HCT116 (cell line): Measurements from ENCODE around the gene AMELX. TPM values are rescaled to one million over a fixed set of nuclear protein-coding genes. Genes with fewer than 3 reads are reported as not detected.

Experiments
- ATAC-seq: fragments of 200-7000 bp; cut with Tn5 transposase; 2 replicates; pipeline ENCODE4 v1.9.1; 2020; ENCODE audit warnings: mild to moderate bottlenecking, moderate library complexity
- BruUV-seq: library from RNA; stranded (reverse); fragments of 400-500 nt; replicated peaks from 2 replicates; lab custom pipeline; 2021; lab: Mats Ljungman, UMichigan
- CTCF ChIA-PET: fragments of 300-600 bp; sonication (Branson Sonifier 250); formaldehyde crosslinking; loops from one replicate; lab custom pipeline; 2021; ENCODE audit warnings: antibody characterized with exemption; lab: Charles Lee
- POLR2A ChIA-PET: fragments of 300-600, 350-600 bp; sonication (Branson Sonifier 250); formaldehyde crosslinking; loops from one replicate; lab custom pipeline; 2021; ENCODE audit warnings: antibody characterized with exemption; lab: Charles Lee
- RAD21 ChIA-PET, 2 experiments: fragments of 300-600 bp; sonication (Branson Sonifier 250); formaldehyde crosslinking; loops; one replicate each; lab custom pipeline; 2023; ENCODE audit warnings: low total read pairs in 2 of 2; ENCODE audit not compliant: uncharacterized antibody in 2 of 2, unreplicated experiment in 2 of 2, low non-redundant PET in 1 of 2; lab: Charles Lee
- DNase-seq: peaks from one replicate; pipeline ENCODE4 v3.0.0-alpha.2; 2010; ENCODE audit warnings: low read depth, low spot score
- H2AFZ ChIP-seq: fragments of 200-600 bp; shearing (Covaris generic), sonication (generic); 2 replicates; pipeline ENCODE4 v1.6.1; 2017; ENCODE audit warnings: low read depth, mixed run types, mixed read lengths, antibody characterized with exemption, low read length; ENCODE audit not compliant: poor library complexity, severe bottlenecking
- H3K27ac ChIP-seq: 2 replicates; pipeline ENCODE4 v1.5.1; 2012; ENCODE audit warnings: low read depth, low read length
- H3K27me3 ChIP-seq: fragments of 200-600 bp; sonication (generic); 2 replicates; pipeline ENCODE4 v1.6.1; 2016; ENCODE audit warnings: mixed run types, low read length, mixed read lengths; ENCODE audit not compliant: insufficient read depth
- H3K36me3 ChIP-seq, 2 experiments: fragments of 200-500 bp in 1 of 2; fragments of 200-600 bp in 1 of 2; sonication (Bioruptor generic) in 1 of 2; sonication (generic) in 1 of 2; 2 replicates each; pipeline versions ENCODE4 v1.5.1 to v1.6.1; 2014 to 2016; ENCODE audit warnings: low read length in 2 of 2, inconsistent platforms in 1 of 2, mixed read lengths in 1 of 2, mixed run types in 1 of 2; ENCODE audit not compliant: insufficient read depth in 2 of 2, control insufficient read depth in 1 of 2
- H3K4me1 ChIP-seq, 2 experiments: fragments of 200-600 bp in 1 of 2; sonication (generic) in 1 of 2; 2 replicates each; pipeline versions ENCODE4 v1.5.1 to v1.6.1; 2012 to 2017; ENCODE audit warnings: low read length in 2 of 2, inconsistent platforms in 1 of 2, mild to moderate bottlenecking in 1 of 2, mixed read lengths in 1 of 2, mixed run types in 1 of 2, moderate library complexity in 1 of 2; ENCODE audit not compliant: insufficient read depth in 2 of 2, control insufficient read depth in 1 of 2
- H3K4me2 ChIP-seq: fragments of 200-600 bp; sonication (generic); 2 replicates; pipeline ENCODE4 v1.6.1; 2017; ENCODE audit warnings: mixed run types, low read length, mixed read lengths
- H3K4me3 ChIP-seq, 2 experiments: fragments of 200-600 bp in 1 of 2; sonication (generic) in 1 of 2; replicated peaks in 1 of 2; 2 replicates each; pipeline ENCODE4 v1.5.1; 2011 to 2016; ENCODE audit warnings: low read length in 2 of 2, control low read depth in 1 of 2, low read depth in 1 of 2, mild to moderate bottlenecking in 1 of 2, mixed read lengths in 1 of 2, mixed run types in 1 of 2
- H3K79me2 ChIP-seq: fragments of 200-600 bp; sonication (generic); 2 replicates; pipeline ENCODE4 v1.6.1; 2017; ENCODE audit warnings: mild to moderate bottlenecking, mixed run types, low read length, moderate library complexity, mixed read lengths; ENCODE audit not compliant: insufficient read depth
- H3K9ac ChIP-seq: fragments of 200-600 bp; sonication (generic); 2 replicates; pipeline ENCODE4 v1.6.1; 2016; ENCODE audit warnings: low read length, mixed read lengths
- H3K9me2 ChIP-seq: fragments of 200-600 bp; sonication (generic), shearing (Covaris generic); 2 replicates; pipeline ENCODE4 v1.6.1; 2017; ENCODE audit warnings: mixed run types, mild to moderate bottlenecking, moderate library complexity; ENCODE audit not compliant: insufficient read depth
- H3K9me3 ChIP-seq, 2 experiments: fragments of 200-500 bp in 1 of 2; fragments of 200-600 bp in 1 of 2; sonication (Bioruptor generic) in 1 of 2; sonication (generic) in 1 of 2; 2 replicates each; pipeline ENCODE4 v1.6.1; 2014 to 2017; ENCODE audit warnings: low read length in 2 of 2, mixed read lengths in 2 of 2, inconsistent platforms in 1 of 2, low read depth in 1 of 2, mild to moderate bottlenecking in 1 of 2, mixed run types in 1 of 2, moderate library complexity in 1 of 2; ENCODE audit not compliant: control insufficient read depth in 1 of 2, insufficient read depth in 1 of 2
- H4K20me1 ChIP-seq: fragments of 200-600 bp; sonication (generic), shearing (Covaris generic); 2 replicates; pipeline ENCODE4 v1.6.1; 2017; ENCODE audit warnings: mixed run types, mild to moderate bottlenecking, moderate library complexity; ENCODE audit not compliant: insufficient read depth
- EGR1 ChIP-seq: IDR thresholded peaks from 2 replicates; pipeline ENCODE4 v1.6.1; 2012; ENCODE audit warnings: low read depth
- POLR2A ChIP-seq: IDR thresholded peaks from 2 replicates; pipeline ENCODE4 v1.7.0; 2011; ENCODE audit warnings: borderline replicate concordance; ENCODE audit not compliant: insufficient read depth, insufficient read length; ENCODE audit errors: extremely low read depth
- POLR2AphosphoS5 ChIP-seq: IDR thresholded peaks from 2 replicates; pipeline ENCODE4 v1.6.1; 2011; ENCODE audit warnings: mild to moderate bottlenecking, low read depth, low read length, moderate library complexity
- YY1 ChIP-seq: IDR thresholded peaks from 2 replicates; pipeline ENCODE4 v1.6.1; 2011; ENCODE audit warnings: low read length, low read depth, moderate library complexity, mild to moderate bottlenecking; ENCODE audit not compliant: insufficient replicate concordance; ENCODE audit errors: extremely low read depth
- ZNF274 ChIP-seq: fragments of 200-500 bp; sonication (Bioruptor generic); IDR thresholded peaks from 2 replicates; pipeline ENCODE4 v1.6.1; 2014; ENCODE audit warnings: mild to moderate bottlenecking, low read depth, low read length, inconsistent platforms
- intact Hi-C: fragments of 100-400 bp; cut with micrococcal nuclease; formaldehyde crosslinking; loops from 2 replicates; pipeline ENCODE4 v1.10.0; 2022
- total RNA-seq: library from RNA; stranded (reverse); gene quantifications from one replicate; pipeline ENCODE4 v1.2.1, GENCODE V29; 2021; ENCODE audit not compliant: unreplicated experiment
- TF ChIP-seq, protein P1 (sequence below): IDR thresholded peaks from 2 replicates; pipeline ENCODE4 v1.6.1; 2012

AMELX gene
- total RNA-seq, 1 experiment from 2014 or later: not detected

DNA sequence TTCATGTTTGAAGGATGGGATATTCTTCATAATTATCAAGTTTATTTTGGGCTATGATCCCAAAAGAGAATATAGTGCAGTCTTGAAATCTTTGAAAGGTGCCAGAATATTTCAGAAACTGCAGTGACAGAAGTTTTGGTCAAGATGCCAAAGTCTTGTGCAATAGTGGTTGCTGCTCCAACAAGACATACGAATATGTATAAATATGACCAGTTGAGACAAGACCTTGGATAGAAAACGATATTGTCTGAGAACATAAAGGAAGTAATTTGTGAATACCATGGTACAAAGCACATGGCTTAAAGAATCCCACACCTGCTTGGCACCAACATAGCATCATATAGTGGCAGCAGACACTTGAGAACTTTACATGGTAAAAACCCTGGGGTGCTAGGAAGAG is 48.6 kb upstream of the AMELX start:
- CTCF ChIA-PET: no interaction called here
- intact Hi-C loops: no loop called here
- POLR2A ChIA-PET: no interaction called here

DNA sequence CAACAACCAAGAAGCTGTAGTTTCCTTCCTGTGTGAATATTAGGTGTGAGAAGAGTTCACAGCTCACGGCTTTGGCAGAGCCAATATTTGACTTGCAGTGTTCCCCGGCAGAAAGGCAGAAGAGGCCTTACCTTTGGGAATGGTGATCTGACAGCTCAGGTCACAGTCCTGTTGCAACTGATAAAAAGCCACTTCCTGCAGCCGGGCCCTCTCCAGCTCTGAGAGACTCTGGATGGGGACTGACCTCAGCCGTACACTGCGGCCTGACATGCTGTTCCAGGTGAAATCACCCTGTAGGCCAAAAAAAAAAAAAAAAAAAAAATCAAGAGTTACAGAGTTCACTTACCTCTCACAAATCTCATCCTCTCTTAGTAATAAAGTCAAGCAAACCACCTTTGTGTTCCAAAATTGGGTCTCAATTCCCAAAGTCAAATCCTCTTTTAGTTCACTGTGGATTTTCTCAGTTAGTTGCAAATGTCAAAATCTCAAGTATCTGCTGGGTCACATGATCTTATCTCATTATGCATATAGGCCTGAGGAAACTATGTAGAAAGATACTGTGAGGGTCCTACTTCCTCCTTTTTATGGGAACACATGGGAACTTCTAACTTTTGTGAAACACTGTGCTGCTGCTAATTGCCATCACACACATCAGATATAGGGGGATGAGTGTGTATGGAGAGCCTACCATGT is 38.6 kb upstream of the AMELX start:
- ATAC-seq (no peak), DNase-seq (no peak)
- H2AFZ ChIP-seq: no peak overlapping the region
- no peak for TF ChIP-seq POLR2A
- no peak for TF ChIP-seq YY1
- no peak for TF ChIP-seq POLR2AphosphoS5
- TF ChIP-seq EGR1: no peak
- TF ChIP-seq, protein P1, sequence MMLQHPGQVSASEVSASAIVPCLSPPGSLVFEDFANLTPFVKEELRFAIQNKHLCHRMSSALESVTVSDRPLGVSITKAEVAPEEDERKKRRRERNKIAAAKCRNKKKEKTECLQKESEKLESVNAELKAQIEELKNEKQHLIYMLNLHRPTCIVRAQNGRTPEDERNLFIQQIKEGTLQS: no peak
- no peaks in the 10 kb centered on the region for H3K27me3 ChIP-seq
- no peaks in the 10 kb centered on the region for H4K20me1 ChIP-seq
- no peak overlapping the region for H3K27ac ChIP-seq
- H3K9me2 ChIP-seq: no peaks in the 10 kb centered on the region
- BruUV-seq: no TSS peak
- ChIA-PET RAD21 (no interaction called here), POLR2A (no interaction called here), CTCF (no interaction called here)
- H3K4me3 ChIP-seq: no peak overlapping the region
- H3K9ac ChIP-seq: no peak overlapping the region
- intact Hi-C loops: no loop called here
- no peaks in the 10 kb centered on the region for H3K4me1 ChIP-seq
- no peak overlapping the region for H3K4me2 ChIP-seq
- H3K36me3 ChIP-seq: no peaks in the 10 kb centered on the region
- no peaks in the 10 kb centered on the region for H3K79me2 ChIP-seq
- H3K9me3 ChIP-seq: no peaks in the 10 kb centered on the region

More for the DNA sequence above, 48.6 kb upstream of the AMELX start:
- H3K9me2 ChIP-seq: no peaks in the 10 kb centered on the region
- no peaks in the 10 kb centered on the region for H3K4me1 ChIP-seq
- no peak overlapping the region for H3K4me2 ChIP-seq
- no peak for ATAC-seq
- no peaks in the 10 kb centered on the region for H3K36me3 ChIP-seq
- H3K27me3 ChIP-seq: no peaks in the 10 kb centered on the region
- no peak for DNase-seq
- no peaks in the 10 kb centered on the region for H4K20me1 ChIP-seq
- no peak overlapping the region for H3K9ac ChIP-seq
- RAD21 ChIA-PET: no interaction called here
- BruUV-seq: no TSS peak
- H3K27ac ChIP-seq: no peak overlapping the region
- no peak overlapping the region for H3K4me3 ChIP-seq
- H3K9me3 ChIP-seq: no peaks in the 10 kb centered on the region
- TF ChIP-seq POLR2AphosphoS5: no peak
- TF ChIP-seq ZNF274: no peak
- no peak for TF ChIP-seq EGR1
- TF ChIP-seq POLR2A: no peak
- H3K79me2 ChIP-seq: no peaks in the 10 kb centered on the region
- no peak overlapping the region for H2AFZ ChIP-seq
